Ureter (tissue), 1 donor: ENCODE data around the gene TFEB. TPM values are rescaled to one million over a fixed set of nuclear protein-coding genes. Genes with fewer than 3 reads are reported as not detected.

ENCODE experiments used
- DNase-seq: peaks from one replicate; pipeline ENCODE4 v3.0.0-alpha.2; 2020; ENCODE audit warnings: low spot score
- total RNA-seq: library from RNA; stranded (reverse); gene quantifications from one replicate; pipeline ENCODE4 v1.2.4, GENCODE V29; 2023
- donor health status: DM: yes; HTN: yes; CAD: no.

Gene TFEB
- total RNA-seq, 1 donor from 2014 or later, result 29.4 TPM

DNA sequence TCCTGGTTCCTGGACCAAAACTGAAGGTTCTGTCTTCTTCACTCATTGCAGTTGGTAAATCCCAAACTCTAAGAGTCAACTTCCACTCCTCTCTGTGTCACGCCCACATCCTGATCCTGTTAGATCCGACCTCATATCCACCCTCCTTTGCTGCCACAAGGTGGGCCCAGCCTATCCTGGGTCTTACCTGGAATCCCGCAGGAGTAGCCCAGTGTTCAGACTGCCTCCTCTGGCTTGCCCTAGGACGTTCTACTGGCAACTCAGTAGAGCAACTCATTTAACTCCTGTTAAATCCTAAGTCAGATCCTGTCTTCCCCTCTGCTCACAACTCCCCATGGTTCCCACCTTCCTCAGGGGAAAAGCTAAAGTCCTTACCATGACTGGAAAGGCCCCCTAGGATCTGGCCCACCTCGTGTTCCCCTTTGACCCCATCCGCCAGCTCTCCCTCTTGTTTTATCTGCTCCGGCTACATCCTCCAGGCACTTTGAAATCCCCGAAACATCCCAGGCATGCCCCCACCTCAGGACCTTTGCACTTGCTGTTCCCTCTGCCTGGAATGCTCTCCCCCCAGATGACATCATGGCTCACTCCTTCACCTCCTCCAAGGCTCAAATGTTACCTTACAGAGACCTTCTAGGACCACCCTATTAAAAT, 43.9 kb downstream of the TFEB start:
- DNase-seq, result no peak

GRCh38 chr6:41690541-41691330, 44.7 kb downstream of the TFEB start:
- no peak for DNase-seq

GRCh38 chr6:41689171-41690008, 46.0 kb downstream of the TFEB start:
- no peak for DNase-seq

GRCh38 chr6:41688256-41688965, 47.0 kb downstream of the TFEB start:
- DNase-seq, result no peak

DNA sequence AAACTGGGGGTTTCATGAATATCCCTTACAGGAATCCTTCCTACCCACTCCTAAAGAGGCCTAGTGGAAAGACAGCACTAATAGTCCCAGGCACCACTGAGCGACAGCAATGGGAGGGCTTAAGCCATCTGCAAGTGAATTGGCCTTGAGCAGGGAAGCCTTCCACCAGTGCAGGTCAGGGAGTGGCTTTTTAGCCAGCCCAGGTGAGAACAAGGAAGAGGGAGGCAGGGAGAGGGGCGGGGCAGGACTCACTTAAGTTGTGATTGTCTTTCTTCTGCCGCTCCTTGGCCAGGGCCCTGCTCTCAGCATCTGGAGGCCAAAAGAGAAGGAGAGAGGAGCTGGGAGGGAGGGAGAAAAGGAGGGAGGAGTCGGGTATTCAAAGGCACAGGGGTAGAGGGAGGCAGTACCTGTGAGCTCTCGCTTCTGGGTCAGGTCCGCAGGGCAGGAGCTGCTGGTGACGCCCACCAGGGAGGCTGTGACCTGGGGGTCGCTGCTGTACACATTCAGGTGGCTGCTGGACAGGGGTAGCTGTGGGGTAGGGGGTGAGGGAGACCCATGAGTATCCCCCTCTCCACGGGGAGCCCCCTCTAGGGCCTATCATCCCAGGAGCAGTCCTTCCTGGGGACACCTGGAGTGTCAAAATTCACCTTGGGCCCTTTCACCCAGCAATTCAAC, 47.8 kb downstream of the TFEB start:
- DNase-seq, result no peak

- no peak for DNase-seq
Observed at GRCh38 chr6:41685641-41686380, 49.6 kb downstream of the TFEB start.

DNA sequence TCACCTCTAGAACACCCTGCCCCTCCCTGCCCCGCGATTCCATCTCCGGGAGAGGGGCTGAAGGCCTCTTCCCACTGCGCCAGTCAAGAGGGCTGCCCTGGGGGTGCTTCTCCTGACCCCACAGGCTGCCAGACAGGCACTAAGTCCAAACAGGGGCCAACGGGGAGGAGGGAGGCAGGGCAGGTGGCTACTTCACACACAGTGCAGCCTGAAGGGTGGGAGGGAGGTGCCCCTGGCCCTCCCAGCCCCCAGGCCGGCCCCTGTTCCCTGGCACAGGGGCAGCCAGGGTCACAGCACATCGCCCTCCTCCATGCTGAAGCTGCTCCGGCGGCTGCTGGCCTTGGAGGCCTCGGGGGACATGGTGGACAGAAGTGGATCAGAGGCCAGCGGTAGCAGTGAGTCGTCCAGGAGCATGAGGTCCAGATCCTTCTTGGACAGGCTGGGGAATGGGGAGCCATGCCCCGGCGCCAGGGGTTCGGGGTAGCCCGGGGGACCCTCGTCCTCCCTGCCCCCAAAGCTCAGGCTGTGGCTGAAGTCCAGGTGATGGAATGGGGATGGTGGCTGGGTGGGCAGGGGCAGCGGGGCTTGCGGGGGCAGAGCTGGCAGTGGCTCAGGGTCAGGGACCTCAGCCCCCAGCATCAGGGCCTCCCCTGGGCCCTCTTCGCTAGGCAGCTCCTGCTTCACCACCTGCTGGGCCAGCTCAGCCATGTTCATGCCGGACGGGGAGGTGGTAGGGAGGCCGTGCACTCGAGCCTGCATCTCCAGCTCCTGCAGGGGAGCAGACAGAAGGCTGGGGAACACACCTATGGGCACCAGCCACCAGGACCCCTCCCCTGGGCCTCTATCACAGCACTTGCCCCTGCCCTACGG, 50.9 kb downstream of the TFEB start:
- DNase-seq, result no peak

GRCh38 chr6:41683523-41684310, 51.7 kb downstream of the TFEB start:
- DNase-seq, result peak; percentile 78

DNA sequence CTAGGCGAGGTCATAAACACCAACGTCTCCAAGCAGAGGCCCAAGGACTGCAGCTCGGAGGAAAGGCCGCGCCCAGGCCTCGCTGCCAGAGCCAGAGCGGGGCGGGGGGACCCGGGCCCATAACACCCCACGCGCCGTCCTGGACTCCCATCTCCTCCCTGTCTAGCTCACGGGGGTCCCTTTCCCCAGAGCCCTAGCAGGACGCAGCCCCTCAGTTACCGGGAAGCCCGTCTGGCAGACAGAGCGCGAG, 52.2 kb downstream of the TFEB start:
- no peak for DNase-seq

DNA sequence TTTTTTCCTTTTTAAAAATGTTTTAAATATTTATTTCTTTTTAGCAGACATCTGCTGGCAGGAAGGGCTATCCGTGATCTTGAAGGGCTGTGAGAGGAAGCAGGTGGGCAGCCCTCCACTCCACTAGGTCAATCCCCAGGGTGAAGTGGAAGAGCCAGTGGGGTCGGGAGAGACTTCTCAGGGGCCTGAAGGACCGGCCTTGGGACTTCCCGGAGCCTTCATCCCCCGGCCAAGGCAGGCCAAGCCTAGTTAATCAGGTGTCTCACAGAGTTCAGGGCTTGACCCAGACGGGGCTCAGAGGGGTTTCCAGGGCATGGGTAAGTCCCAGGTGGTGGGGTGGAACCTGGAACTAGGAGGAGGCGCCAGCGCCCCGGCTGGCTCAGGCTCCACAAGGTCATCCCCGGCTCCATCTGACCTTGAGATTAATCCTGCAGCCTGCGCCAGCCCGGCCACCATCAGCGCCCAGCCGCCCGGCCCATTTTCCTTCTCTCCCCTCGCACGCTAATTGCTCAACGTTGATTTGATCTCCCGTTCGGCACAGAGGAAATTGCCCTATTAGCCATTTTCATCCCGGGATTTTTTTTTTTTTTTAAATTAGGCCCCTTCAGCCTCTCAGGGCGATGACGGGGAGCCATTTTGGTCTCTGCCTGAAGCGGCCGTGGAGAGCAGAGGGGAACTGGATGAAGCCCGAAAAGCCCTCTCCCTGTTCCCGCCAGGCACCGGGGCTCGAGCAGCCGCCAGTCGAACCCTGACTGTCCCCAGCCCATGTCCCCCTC, 52.7 kb downstream of the TFEB start:
- DNase-seq, result no peak

DNA sequence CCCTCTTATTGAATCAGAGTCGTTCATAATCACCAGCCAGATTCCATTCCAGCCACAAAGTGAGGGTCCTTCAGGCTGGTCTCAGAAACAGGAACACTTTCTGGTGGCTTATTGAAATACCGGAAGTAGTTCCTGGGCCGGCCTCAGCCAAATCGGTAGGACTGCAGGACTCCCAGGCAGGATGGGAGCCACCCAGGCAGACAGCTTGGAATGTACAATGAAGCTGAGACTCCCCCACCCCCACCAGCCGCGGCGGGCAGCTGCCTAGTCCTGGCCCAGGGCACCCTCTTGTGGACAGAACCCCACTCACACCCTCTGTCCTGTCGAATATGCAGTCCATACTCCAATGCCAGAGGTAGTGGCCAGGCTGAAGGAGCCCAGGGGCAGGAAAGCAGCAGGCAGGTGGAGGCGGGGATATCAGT, 53.3 kb downstream of the TFEB start:
- peak; percentile 91 for DNase-seq

DNA sequence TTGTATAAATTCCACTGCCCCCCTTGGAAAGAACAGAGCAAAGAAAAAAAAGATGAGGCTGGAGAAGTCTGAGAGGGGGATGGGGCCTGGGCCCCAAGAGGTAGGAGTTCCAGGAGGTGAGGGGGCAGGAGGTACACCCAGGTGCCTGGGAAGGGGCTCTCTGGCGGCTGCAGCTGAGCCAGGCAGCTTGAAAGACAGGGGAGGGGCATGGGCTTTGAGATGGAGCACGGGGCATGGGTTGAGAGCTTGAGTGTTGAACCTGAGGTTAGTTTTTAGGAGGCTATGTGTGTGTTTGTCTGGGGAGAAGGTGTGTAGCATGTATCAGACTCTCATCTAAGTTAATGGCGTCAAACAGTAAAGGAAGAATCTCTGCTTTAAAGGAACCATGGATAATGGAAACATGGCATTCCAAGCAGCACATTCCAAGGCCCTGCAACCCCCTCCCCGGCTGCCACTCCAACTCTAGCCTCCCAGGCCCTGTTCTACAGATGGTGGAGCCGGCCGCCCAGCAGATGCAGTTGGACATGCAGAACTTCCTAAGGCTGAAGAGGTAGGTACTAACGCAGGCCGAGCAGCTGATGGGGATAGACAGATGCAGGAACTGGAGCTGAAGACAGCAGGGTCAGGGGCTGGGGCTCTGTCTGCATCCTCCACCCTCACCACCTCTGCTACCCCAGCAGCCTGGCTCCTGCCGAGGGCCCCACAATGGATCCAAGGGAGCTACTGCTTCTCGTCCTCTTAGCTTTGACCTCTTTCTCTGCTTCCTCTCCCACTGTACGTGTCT, 55.0 kb downstream of the TFEB start:
- DNase-seq, result no peak

- DNase-seq, result no peak
Observed at GRCh38 chr6:41679696-41680095, 55.7 kb downstream of the TFEB start.

- DNase-seq, result no peak
Observed at GRCh38 chr6:41678511-41679084, 56.8 kb downstream of the TFEB start.

DNA sequence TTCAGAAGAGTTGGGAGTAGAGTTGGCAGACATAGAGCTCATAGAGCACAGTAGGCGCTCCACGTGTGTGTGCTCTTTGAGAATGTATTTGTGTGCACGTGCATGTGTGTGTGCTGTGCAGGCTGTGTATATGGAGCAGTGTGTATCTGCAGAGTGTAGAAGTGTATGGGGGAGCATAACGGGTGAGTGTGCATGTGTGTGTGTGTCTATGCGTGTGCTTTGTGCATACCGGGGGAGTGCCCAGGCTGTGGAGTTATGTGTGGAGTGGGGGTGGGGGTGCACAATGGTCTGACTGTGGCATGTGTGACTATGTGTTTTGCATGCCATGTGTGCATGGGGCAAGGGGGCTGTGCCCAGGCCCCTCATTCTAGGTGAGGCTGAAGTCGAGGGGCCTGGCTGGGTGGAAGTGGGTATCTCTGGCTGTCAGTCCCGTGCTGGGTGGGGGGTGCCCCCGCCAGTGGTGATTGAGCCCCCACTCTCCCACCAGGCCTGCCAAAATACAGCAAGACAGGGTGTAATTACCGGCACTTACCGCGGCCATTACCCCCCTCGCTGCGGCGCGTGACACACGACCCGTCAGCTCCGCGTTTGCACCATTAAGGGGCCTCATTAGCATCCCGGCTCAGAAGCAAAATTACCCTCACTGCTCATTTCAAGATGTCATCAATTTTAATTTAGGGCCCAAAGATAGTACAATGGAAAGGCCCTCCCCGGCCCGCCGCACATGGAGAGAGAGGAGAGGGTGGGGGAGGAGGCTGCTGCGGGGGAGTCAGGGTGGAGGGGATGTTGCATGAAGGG, 58.1 kb downstream of the TFEB start:
- no peak for DNase-seq

DNA sequence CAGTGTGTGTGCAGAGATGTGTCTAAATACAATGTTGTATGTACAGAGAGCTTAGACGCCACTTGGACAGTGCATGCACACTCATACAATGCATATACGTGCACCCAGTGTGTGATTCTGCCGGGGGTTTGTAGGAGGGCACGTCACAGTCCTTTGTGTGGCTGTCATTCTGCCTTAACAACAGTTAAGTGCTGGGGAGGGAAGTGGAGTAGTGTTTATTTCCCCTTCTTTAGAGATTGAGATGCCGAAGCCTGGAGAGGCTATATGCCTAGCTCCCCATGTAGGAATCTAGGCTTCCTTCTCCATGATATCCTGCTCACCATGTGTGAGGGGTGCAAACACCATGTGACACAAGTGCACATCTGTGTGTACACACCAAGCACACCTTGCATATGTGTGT, 59.0 kb downstream of the TFEB start:
- no peak for DNase-seq
